Measurements from ENCODE around the gene SUSD4. TPM values are rescaled to one million over a fixed set of nuclear protein-coding genes. Genes with fewer than 3 reads are reported as not detected.

SUSD4 gene
- total RNA-seq, 3 donors from 2014 or later = 0.64 to 16.7 (median 14.9) TPM

- no peaks in the 10 kb centered on the region for H3K4me1 ChIP-seq
- no peak overlapping the region for H3K4me3 ChIP-seq
- no peaks in the 10 kb centered on the region for H3K36me3 ChIP-seq
- H3K27me3 ChIP-seq = no peaks in the 10 kb centered on the region
- intact Hi-C loops (cut with DNase I; ENCODE audit: low total_unique reads) = no loop called here
- H3K9me3 ChIP-seq = no peaks in the 10 kb centered on the region
- TF ChIP-seq, protein P1, sequence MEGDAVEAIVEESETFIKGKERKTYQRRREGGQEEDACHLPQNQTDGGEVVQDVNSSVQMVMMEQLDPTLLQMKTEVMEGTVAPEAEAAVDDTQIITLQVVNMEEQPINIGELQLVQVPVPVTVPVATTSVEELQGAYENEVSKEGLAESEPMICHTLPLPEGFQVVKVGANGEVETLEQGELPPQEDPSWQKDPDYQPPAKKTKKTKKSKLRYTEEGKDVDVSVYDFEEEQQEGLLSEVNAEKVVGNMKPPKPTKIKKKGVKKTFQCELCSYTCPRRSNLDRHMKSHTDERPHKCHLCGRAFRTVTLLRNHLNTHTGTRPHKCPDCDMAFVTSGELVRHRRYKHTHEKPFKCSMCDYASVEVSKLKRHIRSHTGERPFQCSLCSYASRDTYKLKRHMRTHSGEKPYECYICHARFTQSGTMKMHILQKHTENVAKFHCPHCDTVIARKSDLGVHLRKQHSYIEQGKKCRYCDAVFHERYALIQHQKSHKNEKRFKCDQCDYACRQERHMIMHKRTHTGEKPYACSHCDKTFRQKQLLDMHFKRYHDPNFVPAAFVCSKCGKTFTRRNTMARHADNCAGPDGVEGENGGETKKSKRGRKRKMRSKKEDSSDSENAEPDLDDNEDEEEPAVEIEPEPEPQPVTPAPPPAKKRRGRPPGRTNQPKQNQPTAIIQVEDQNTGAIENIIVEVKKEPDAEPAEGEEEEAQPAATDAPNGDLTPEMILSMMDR (IDR thresholded peaks at IDR 0.05) = no peak
- TF ChIP-seq POLR2A (IDR thresholded peaks at IDR 0.05) = no peak
- TF ChIP-seq POLR2AphosphoS5 (IDR thresholded peaks at IDR 0.05) = no peak
- no peak for DNase-seq (ENCODE audit: low spot score in 2 of 2)
- no peak overlapping the region for H3K27ac ChIP-seq
Observed at GRCh38 chr1:223249854-223250631, 113.9 kb downstream of the SUSD4 start.

DNA sequence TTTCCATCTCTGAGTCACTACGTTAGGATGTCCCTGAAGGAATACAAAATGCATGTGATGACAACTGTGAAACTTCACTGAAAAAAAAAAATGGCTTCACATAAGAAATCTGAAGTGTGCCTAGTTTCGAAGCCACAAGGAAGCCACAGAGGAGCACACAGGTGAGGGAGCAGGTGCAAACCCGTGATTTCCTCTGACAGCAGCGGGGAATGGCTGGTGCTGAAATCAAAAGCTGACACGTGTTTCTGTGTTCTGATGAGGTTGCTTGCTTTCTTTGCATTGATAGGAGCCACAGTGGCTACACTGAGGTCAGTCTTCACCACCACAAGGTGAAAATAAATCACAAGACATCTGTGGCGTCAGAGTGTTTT, 115.2 kb downstream of the SUSD4 start:
- Histone ChIP-seq H3K9me3 (no peaks in the 10 kb centered on the region), H3K36me3 (no peaks in the 10 kb centered on the region), H3K27ac (no peak overlapping the region), H3K4me3 (no peak overlapping the region), H3K4me1 (no peaks in the 10 kb centered on the region), H3K27me3 (no peaks in the 10 kb centered on the region)
- DNase-seq (ENCODE audit: low spot score in 2 of 2) = no peak
- intact Hi-C loops (cut with DNase I; ENCODE audit: low total_unique reads) = no loop called here
- TF ChIP-seq POLR2AphosphoS5 (IDR thresholded peaks at IDR 0.05) = no peak
- TF ChIP-seq, protein P1 (IDR thresholded peaks at IDR 0.05) = no peak
- TF ChIP-seq POLR2A (IDR thresholded peaks at IDR 0.05) = no peak

- TF ChIP-seq POLR2A (IDR thresholded peaks at IDR 0.05) (no peak), POLR2AphosphoS5 (IDR thresholded peaks at IDR 0.05) (no peak)
- TF ChIP-seq, protein P1 (IDR thresholded peaks at IDR 0.05) = no peak
- Histone ChIP-seq H3K4me3 (no peak overlapping the region), H3K27ac (no peak overlapping the region), H3K36me3 (no peaks in the 10 kb centered on the region), H3K27me3 (no peaks in the 10 kb centered on the region), H3K9me3 (no peaks in the 10 kb centered on the region), H3K4me1 (no peaks in the 10 kb centered on the region)
- DNase-seq (ENCODE audit: low spot score in 2 of 2) = no peak
- intact Hi-C loops (cut with DNase I; ENCODE audit: low total_unique reads) = no loop called here
Observed at GRCh38 chr1:223248001-223248769, 115.8 kb downstream of the SUSD4 start.

- no peak overlapping the region for H3K27ac ChIP-seq
- no peaks in the 10 kb centered on the region for H3K4me1 ChIP-seq
- no peaks in the 10 kb centered on the region for H3K27me3 ChIP-seq
- no peaks in the 10 kb centered on the region for H3K36me3 ChIP-seq
- H3K9me3 ChIP-seq = no peaks in the 10 kb centered on the region
- no peak for DNase-seq (ENCODE audit: low spot score in 2 of 2)
- TF ChIP-seq POLR2A (IDR thresholded peaks at IDR 0.05) = no peak
- intact Hi-C loops (cut with DNase I; ENCODE audit: low total_unique reads) = no loop called here
- no peak overlapping the region for H3K4me3 ChIP-seq
Observed at GRCh38 chr1:223246476-223247112, 117.4 kb downstream of the SUSD4 start.

DNA sequence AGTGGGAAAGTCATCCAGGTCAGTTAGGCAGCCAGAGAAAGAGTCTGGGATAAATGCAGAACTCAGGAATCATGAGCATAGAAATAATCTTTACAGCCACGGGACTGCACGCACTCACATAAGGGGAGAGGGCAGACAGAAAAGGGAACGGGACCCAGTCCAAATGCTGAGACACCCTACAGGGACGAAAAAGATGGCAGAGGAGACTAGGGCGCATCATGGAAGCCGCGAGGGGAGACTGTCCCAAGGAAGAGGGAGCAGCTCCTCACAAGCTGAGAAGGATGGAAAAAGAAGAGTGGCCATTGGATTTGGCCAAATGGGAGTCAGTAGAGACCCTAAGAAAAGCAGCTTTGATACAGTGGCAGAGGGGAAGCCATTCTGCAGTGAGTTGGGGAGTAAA, 118.0 kb downstream of the SUSD4 start:
- intact Hi-C loops (cut with DNase I; ENCODE audit: low total_unique reads) = loop anchor here (2.0 kb wide), 1 partner anchor 61 kb away; no protein-coding TSS in a partner anchor
- Histone ChIP-seq H3K36me3 (no peaks in the 10 kb centered on the region), H3K27ac (no peak overlapping the region), H3K9me3 (no peaks in the 10 kb centered on the region), H3K4me1 (no peaks in the 10 kb centered on the region), H3K4me3 (no peak overlapping the region), H3K27me3 (no peaks in the 10 kb centered on the region)
- no peak for DNase-seq (ENCODE audit: low spot score in 2 of 2)
- TF ChIP-seq POLR2AphosphoS5 (IDR thresholded peaks at IDR 0.05) (no peak), POLR2A (IDR thresholded peaks at IDR 0.05) (no peak)
- TF ChIP-seq, protein P1 (IDR thresholded peaks at IDR 0.05) = no peak
